ENCODE results near the gene DRGX.

Gene DRGX

GRCh38 chr10:49318755-49319154, 77.1 kb downstream of the DRGX start:
- no peak for DNase-seq (ENCODE audit: low read depth)

- DNase-seq (ENCODE audit: low read depth) = no peak
Observed at GRCh38 chr10:49318028-49318427, 77.9 kb downstream of the DRGX start.

GRCh38 chr10:49314806-49315205, 81.1 kb downstream of the DRGX start:
- DNase-seq (ENCODE audit: low read depth) = no peak

Data from activated T-helper 9 cell treated with anti-CD3 and anti-CD28 coated beads, Interleukin-2, amount 50 U/mL, for 16 hours (primary cell).